Gastrocnemius medialis (tissue), 4 donors: ENCODE results near the gene GABARAP. TPM values are rescaled to one million over a fixed set of nuclear protein-coding genes. Genes with fewer than 3 reads are reported as not detected.

ENCODE experiments used
- ATAC-seq, 2 donors: fragments of 150-250 bp; one replicate each; pipeline ENCODE4 v1.9.1; 2016
- DNase-seq, 2 donors: peaks; one replicate each; pipeline ENCODE4 v3.0.0-alpha.2; 2019
- H3K27ac ChIP-seq, 4 donors: fragments of 200-600 bp; sonication (generic); 1 replicate in 1 of 4; 2 replicates in 3 of 4; pipeline ENCODE4 v1.5.1; 2016 to 2018; ENCODE audit warnings: mild to moderate bottlenecking in 2 of 4, moderate library complexity in 1 of 4
- H3K27me3 ChIP-seq, 3 donors: fragments of 200-600 bp; sonication (generic) in 2 of 3; 1 replicate in 1 of 3; 2 replicates in 2 of 3; pipeline versions ENCODE4 v1.5.1 to v1.6.0; 2016 to 2019; ENCODE audit warnings: mild to moderate bottlenecking in 1 of 3, moderate library complexity in 1 of 3
- H3K36me3 ChIP-seq, 2 donors: fragments of 200-600 bp; sonication (generic) in 1 of 2; one replicate each; pipeline ENCODE4 v1.5.1; 2017 to 2018
- H3K4me1 ChIP-seq, 2 donors: fragments of 200-600 bp; sonication (generic) in 1 of 2; one replicate each; pipeline ENCODE4 v1.5.1; 2016 to 2017; ENCODE audit warnings: mild to moderate bottlenecking in 2 of 2
- H3K4me3 ChIP-seq, 4 donors: fragments of 200-600 bp; sonication (generic) in 3 of 4; 1 replicate in 1 of 4; 2 replicates in 3 of 4; pipeline ENCODE4 v1.5.1; 2016 to 2019; ENCODE audit warnings: mild to moderate bottlenecking in 2 of 4
- H3K9me3 ChIP-seq, 3 donors: fragments of 200-600 bp; sonication (generic) in 2 of 3; 1 replicate in 1 of 3; 2 replicates in 2 of 3; pipeline ENCODE4 v1.5.1; 2016 to 2019
- CTCF ChIP-seq, 5 experiments: fragments of 450-650 bp in 3 of 5; fragments of 200-600 bp in 2 of 5; sonication (generic) in 2 of 5; IDR thresholded peaks in 4 of 5; conservative IDR thresholded peaks in 1 of 5; 1 replicate in 4 of 5; 2 replicates in 1 of 5; pipeline ENCODE4 v1.5.1; 2016 to 2019; ENCODE audit warnings: antibody characterized with exemption in 5 of 5, mild to moderate bottlenecking in 3 of 5, moderate library complexity in 3 of 5
- POLR2A ChIP-seq, 2 donors: fragments of 450-650 bp; IDR thresholded peaks; one replicate each; pipeline ENCODE4 v1.6.1; 2017; ENCODE audit warnings: antibody characterized with exemption in 2 of 2, mild to moderate bottlenecking in 2 of 2, moderate library complexity in 2 of 2
- in situ Hi-C, 4 donors: fragments of 200-750 bp; cut with MboI; loops; one replicate each; pipeline versions ENCODE4 v1.15.0 to v1.8.0; 2017; ENCODE audit warnings: low sequenced_read_pairs in 4 of 4
- intact Hi-C: fragments of 100-400 bp; cut with DNase I; formaldehyde crosslinking; loops from one replicate; pipeline ENCODE4 v1.15.1; 2023; ENCODE audit warnings: low total_unique reads
- microRNA counts, 2 donors: library from miRNA; unstranded; fragments of <30 nt; microRNA quantifications; one replicate each; lab custom pipeline; 2016
- microRNA-seq, 2 donors: library from miRNA; unstranded; fragments of <30 nt; microRNA quantifications; one replicate each; pipeline ENCODE4, GENCODE V29; 2016; ENCODE audit warnings: borderline replicate concordance in 2 of 2
- total RNA-seq, 4 donors: library from RNA; depleted of rRNA; stranded (reverse); fragments of >200 nt; gene quantifications; one replicate each; pipeline versions ENCODE4 v1.1.0 to v1.2.3, GENCODE V29; 2016

Gene GABARAP
- total RNA-seq, 4 donors from 2014 or later = 207 to 626 (median 258) TPM

GRCh38 chr17:7191069-7191468 lies 51.2 kb downstream of the GABARAP start:
- in situ Hi-C loops = no loop called here

GRCh38 chr17:7190276-7190917 lies 51.9 kb downstream of the GABARAP start:
- H3K4me3 ChIP-seq = no peak overlapping the region
- intact Hi-C loops = no loop called here
- H3K27ac ChIP-seq = no peak overlapping the region
- H3K4me1 ChIP-seq = no peaks in the 10 kb centered on the region
- DNase-seq (no peak), ATAC-seq (no peak)
- no peaks in the 10 kb centered on the region for H3K9me3 ChIP-seq
- in situ Hi-C loops = no loop called here
- TF ChIP-seq CTCF (IDR thresholded peaks at IDR 0.05 in 4 of 5, conservative IDR thresholded peaks at IDR 0.05 in 1 of 5) = no peak
- no peak for TF ChIP-seq POLR2A (IDR thresholded peaks at IDR 0.05)
- no peaks in the 10 kb centered on the region for H3K27me3 ChIP-seq
- no peaks in the 10 kb centered on the region for H3K36me3 ChIP-seq

More at GRCh38 chr17:7191069-7191468, 51.2 kb downstream of the GABARAP start:
- TF ChIP-seq CTCF (IDR thresholded peaks at IDR 0.05 in 4 of 5, conservative IDR thresholded peaks at IDR 0.05 in 1 of 5) (no peak), POLR2A (IDR thresholded peaks at IDR 0.05) (no peak)
- no peaks in the 10 kb centered on the region for H3K36me3 ChIP-seq
- H3K4me1 ChIP-seq = no peaks in the 10 kb centered on the region
- H3K9me3 ChIP-seq = no peaks in the 10 kb centered on the region
- DNase-seq (no peak), ATAC-seq (no peak)
- no peaks in the 10 kb centered on the region for H3K27me3 ChIP-seq
- intact Hi-C loops = no loop called here
- H3K4me3 ChIP-seq = no peak overlapping the region
- no peak overlapping the region for H3K27ac ChIP-seq

MicroRNAs within 50 kb of the gene (microRNA counts, 767-probe panel; counts per million panel counts)
- microRNA hsa-miR-324-3p (lab: Ali Mortazavi, UCI) (356 to 448 counts per million in 2 donors), microRNA hsa-miR-324-5p (lab: Ali Mortazavi, UCI) (356 to 448 counts per million in 2 donors)

Small RNA genes lying within 50 kb of the gene (microRNA-seq; reads per million reads assigned to microRNA genes)
- 318 to 364 reads per million in 2 donors for gene MIR324

Other genes starting within 250 kb of the GABARAP start
- not detected for gene ALOX12, start 246.4 kb downstream of the GABARAP start, total RNA-seq
- gene RNASEK, start 229.8 kb downstream of the GABARAP start, total RNA-seq = 100 to 1,000 TPM; 181 to 201 (median 190) TPM
- 1 to 10 TPM; 1.2 to 3.9 (median 2.1) TPM for gene BCL6B, start 219.4 kb downstream of the GABARAP start, total RNA-seq
- under 1 TPM in 2 of 4 donors, not detected in 2; 0.36 to 0.49 TPM for gene SLC16A13, start 206.4 kb downstream of the GABARAP start, total RNA-seq
- under 1 TPM in 2 of 4 donors, not detected in 2; 0.31 to 0.78 TPM for gene SLC16A11, start 198.4 kb downstream of the GABARAP start, total RNA-seq
- gene CLEC10A, start 162.2 kb downstream of the GABARAP start, total RNA-seq = 1 to 10 TPM in 3 of 4 donors, not detected in 1; 1.3 to 2.8 (median 2.3) TPM
- 1 to 10 TPM in 2 of 4 donors, not detected in 2; 1.6 to 2.2 TPM for gene ASGR2, start 127.6 kb downstream of the GABARAP start, total RNA-seq
- gene ASGR1, start 63.1 kb downstream of the GABARAP start, total RNA-seq = 1 to 10 TPM in 1 of 4 donors, under 1 TPM in 1, not detected in 2; 0.81 to 1.8 TPM
- 1 to 10 TPM; 3.5 to 6.7 (median 5.3) TPM for gene DLG4, start 22.6 kb downstream of the GABARAP start, total RNA-seq
- gene ACADVL, start 22.5 kb downstream of the GABARAP start, total RNA-seq = 1,000 to 10,000 TPM in 3 of 4 donors, 100 to 1,000 TPM in 1; 771 to 1,217 (median 1,086) TPM
- 10 to 100 TPM; 15.5 to 22.6 (median 20.5) TPM for gene DVL2, start 7.9 kb downstream of the GABARAP start, total RNA-seq
- gene PHF23, start 3.0 kb downstream of the GABARAP start, total RNA-seq = 10 to 100 TPM; 16.9 to 31.8 (median 24.1) TPM
- 100 to 1,000 TPM in 3 of 4 donors, 10 to 100 TPM in 1; 71.5 to 150 (median 111) TPM for gene CTDNEP1, start 9.3 kb upstream of the GABARAP start, total RNA-seq
- gene ELP5, start 9.8 kb upstream of the GABARAP start, total RNA-seq = 10 to 100 TPM; 13.3 to 52.7 (median 26.7) TPM
- gene CLDN7, start 20.0 kb upstream of the GABARAP start, total RNA-seq = 1 to 10 TPM in 1 of 4 donors, under 1 TPM in 1, not detected in 2; 0.46 to 5.1 TPM
- gene SLC2A4, start 39.3 kb upstream of the GABARAP start, total RNA-seq = 100 to 1,000 TPM; 148 to 310 (median 227) TPM
- gene YBX2, start 52.2 kb upstream of the GABARAP start, total RNA-seq = 1 to 10 TPM in 1 of 4 donors, under 1 TPM in 2, not detected in 1; 0.42 to 2.2 (median 0.46) TPM
- gene EIF5A, start 65.2 kb upstream of the GABARAP start, total RNA-seq = 100 to 1,000 TPM; 115 to 384 (median 273) TPM
- gene GPS2, start 72.9 kb upstream of the GABARAP start, total RNA-seq = 100 to 1,000 TPM; 135 to 240 (median 169) TPM
- gene NEURL4, start 86.9 kb upstream of the GABARAP start, total RNA-seq = 10 to 100 TPM; 21.8 to 26.7 (median 23.5) TPM
- 10 to 100 TPM in 1 of 4 donors, 1 to 10 TPM in 1, under 1 TPM in 2; 0.22 to 16.3 (median 1.7) TPM for gene ACAP1, start 94.1 kb upstream of the GABARAP start, total RNA-seq
- gene KCTD11, start 109.7 kb upstream of the GABARAP start, total RNA-seq = 1 to 10 TPM; 3.6 to 7.0 (median 4.6) TPM
- not detected for gene TMEM95, start 112.7 kb upstream of the GABARAP start, total RNA-seq
- gene TNK1, start 138.6 kb upstream of the GABARAP start, total RNA-seq = 1 to 10 TPM in 1 of 4 donors, under 1 TPM in 1, not detected in 2; 0.13 to 2.2 TPM
- 10 to 100 TPM in 3 of 4 donors, 1 to 10 TPM in 1; 8.9 to 20.3 (median 14.4) TPM for gene PLSCR3, start 152.1 kb upstream of the GABARAP start, total RNA-seq
- gene TMEM256, start 161.6 kb upstream of the GABARAP start, total RNA-seq = 10 to 100 TPM; 28.9 to 65.6 (median 50.2) TPM
- gene NLGN2, start 165.4 kb upstream of the GABARAP start, total RNA-seq = 1 to 10 TPM; 4.2 to 6.6 (median 4.4) TPM
- gene SPEM1, start 177.9 kb upstream of the GABARAP start, total RNA-seq = not detected
- gene SPEM2, start 183.2 kb upstream of the GABARAP start, total RNA-seq = not detected
- not detected for gene SPEM3, start 186.4 kb upstream of the GABARAP start, total RNA-seq
- 1 to 10 TPM in 3 of 4 donors, under 1 TPM in 1; 0.92 to 3.9 (median 2.3) TPM for gene TMEM102, start 193.0 kb upstream of the GABARAP start, total RNA-seq
- gene FGF11, start 197.1 kb upstream of the GABARAP start, total RNA-seq = 1 to 10 TPM; 1.2 to 7.4 (median 4.1) TPM
- gene CHRNB1, start 202.6 kb upstream of the GABARAP start, total RNA-seq = 100 to 1,000 TPM in 2 of 4 donors, 10 to 100 TPM in 2; 82.3 to 202 (median 101) TPM
- 10 to 100 TPM; 24.2 to 43.1 (median 31.2) TPM for gene ZBTB4, start 237.2 kb upstream of the GABARAP start, total RNA-seq
- not detected for gene SLC35G6, start 239.0 kb upstream of the GABARAP start, total RNA-seq
- gene POLR2A, start 241.9 kb upstream of the GABARAP start, total RNA-seq = 10 to 100 TPM; 20.3 to 56.9 (median 39.3) TPM